ENCODE measurements around the gene NR2E3.

Gene NR2E3

DNA sequence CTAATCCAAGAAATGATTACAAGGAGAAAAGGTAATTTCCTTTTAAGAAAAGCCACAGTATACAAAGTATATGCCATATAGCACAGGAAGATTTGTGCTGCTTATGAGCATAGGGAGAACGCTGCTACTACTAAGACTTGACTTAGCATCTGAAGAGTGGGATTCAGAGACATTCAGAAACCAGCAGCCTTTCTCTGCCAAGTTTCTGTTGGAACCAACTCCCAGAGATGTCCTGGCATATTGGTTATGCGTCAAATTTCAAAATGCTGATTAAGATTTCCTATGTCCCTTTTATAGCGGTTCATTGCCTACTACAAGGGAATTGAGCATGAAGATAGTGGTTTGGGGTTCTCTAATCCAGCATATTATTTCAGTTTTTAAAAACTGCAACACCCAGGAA, 4.9 kb downstream of the NR2E3 start:
- ChIA-PET CTCF (interaction anchor here (1.6 kb wide), 1 partner anchor 62 kb away, joined by 3 read pairs; no protein-coding TSS in a partner anchor), POLR2A (no interaction called here)
- TF ChIP-seq, protein P1, sequence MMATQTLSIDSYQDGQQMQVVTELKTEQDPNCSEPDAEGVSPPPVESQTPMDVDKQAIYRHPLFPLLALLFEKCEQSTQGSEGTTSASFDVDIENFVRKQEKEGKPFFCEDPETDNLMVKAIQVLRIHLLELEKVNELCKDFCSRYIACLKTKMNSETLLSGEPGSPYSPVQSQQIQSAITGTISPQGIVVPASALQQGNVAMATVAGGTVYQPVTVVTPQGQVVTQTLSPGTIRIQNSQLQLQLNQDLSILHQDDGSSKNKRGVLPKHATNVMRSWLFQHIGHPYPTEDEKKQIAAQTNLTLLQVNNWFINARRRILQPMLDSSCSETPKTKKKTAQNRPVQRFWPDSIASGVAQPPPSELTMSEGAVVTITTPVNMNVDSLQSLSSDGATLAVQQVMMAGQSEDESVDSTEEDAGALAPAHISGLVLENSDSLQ (IDR thresholded peaks at IDR 0.05): no peak
- TF ChIP-seq ZNF384 (IDR thresholded peaks at IDR 0.05): no peak
- no peak for TF ChIP-seq ELF4 (IDR thresholded peaks at IDR 0.05)
- TF ChIP-seq L3MBTL2 (conservative IDR thresholded peaks at IDR 0.05): no peak
- no peak for TF ChIP-seq ARNT (IDR thresholded peaks at IDR 0.05)
- no peak for TF ChIP-seq LEF1 (IDR thresholded peaks at IDR 0.05; ENCODE audit: borderline replicate concordance)
- no peak for TF ChIP-seq TARDBP (IDR thresholded peaks at IDR 0.05)
- no peak for TF ChIP-seq NFRKB (IDR thresholded peaks at IDR 0.05)
- no peak for TF ChIP-seq BHLHE40 (IDR thresholded peaks at IDR 0.05; ENCODE audit: borderline replicate concordance)
- no peak for TF ChIP-seq SUZ12 (IDR thresholded peaks at IDR 0.05)
- TF ChIP-seq FOXK2 (IDR thresholded peaks at IDR 0.05): no peak
- TF ChIP-seq FOXA1 (IDR thresholded peaks at IDR 0.05): no peak
- TF ChIP-seq FOXM1 (IDR thresholded peaks at IDR 0.05; ENCODE audit: borderline replicate concordance): no peak
- DNase-seq (ENCODE audit: extremely low spot score): no peak

DNA sequence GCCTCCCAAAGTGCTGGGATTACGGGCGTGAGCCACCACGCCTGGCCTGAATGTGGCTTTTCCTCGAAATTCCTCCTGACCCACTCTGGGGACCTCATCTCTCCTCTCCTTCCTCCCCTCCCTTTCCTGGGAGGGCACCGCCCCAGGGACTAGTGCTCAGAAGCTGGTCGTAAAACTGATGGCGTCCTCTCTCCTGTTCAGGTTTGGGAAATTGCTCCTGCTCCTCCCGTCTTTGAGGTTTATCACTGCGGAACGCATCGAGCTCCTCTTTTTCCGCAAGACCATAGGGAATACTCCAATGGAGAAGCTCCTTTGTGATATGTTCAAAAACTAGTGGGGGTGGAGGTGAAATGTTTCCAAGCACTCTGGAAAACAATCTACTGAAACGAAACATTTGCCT, 7.0 kb downstream of the NR2E3 start:
- CTCF ChIA-PET: no interaction called here
- POLR2A ChIA-PET: no interaction called here
- no peak for TF ChIP-seq FOXA1 (IDR thresholded peaks at IDR 0.05)
- no peak for TF ChIP-seq ARNT (IDR thresholded peaks at IDR 0.05)
- TF ChIP-seq ZNF384 (IDR thresholded peaks at IDR 0.05): no peak
- no peak for TF ChIP-seq ELF4 (IDR thresholded peaks at IDR 0.05)
- no peak for DNase-seq (ENCODE audit: extremely low spot score)

DNA sequence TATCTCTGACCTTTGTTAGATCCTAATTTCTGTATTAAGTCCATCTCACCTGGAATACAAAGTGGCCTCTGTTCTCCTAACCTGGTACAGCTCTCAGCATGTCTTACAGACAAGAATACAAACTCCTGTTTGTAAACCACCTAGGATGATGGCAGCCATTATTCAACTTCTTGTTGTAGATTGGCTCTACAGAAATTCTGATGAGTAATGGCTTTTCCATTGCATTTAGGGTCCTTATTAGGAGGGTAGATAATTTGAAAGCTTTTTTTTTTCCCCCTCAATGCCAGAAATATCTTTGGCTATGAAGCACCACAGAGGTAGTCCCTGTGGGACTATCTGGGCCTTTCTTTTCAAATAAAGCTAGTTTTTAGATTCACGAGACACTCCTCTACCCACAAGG, 9.8 kb downstream of the NR2E3 start:
- POLR2A ChIA-PET: no interaction called here
- TF ChIP-seq, protein P1 (IDR thresholded peaks at IDR 0.05): no peak
- no peak for TF ChIP-seq CTBP1 (IDR thresholded peaks at IDR 0.05; ENCODE audit: borderline replicate concordance)
- no peak for TF ChIP-seq FOXA1 (IDR thresholded peaks at IDR 0.05)
- TF ChIP-seq BHLHE40 (IDR thresholded peaks at IDR 0.05; ENCODE audit: borderline replicate concordance): no peak
- TF ChIP-seq NFRKB (IDR thresholded peaks at IDR 0.05): no peak
- no peak for TF ChIP-seq FOXM1 (IDR thresholded peaks at IDR 0.05; ENCODE audit: borderline replicate concordance)
- no peak for TF ChIP-seq TARDBP (IDR thresholded peaks at IDR 0.05)
- no peak for TF ChIP-seq SUZ12 (IDR thresholded peaks at IDR 0.05)
- TF ChIP-seq FOXK2 (IDR thresholded peaks at IDR 0.05): no peak
- no peak for TF ChIP-seq LEF1 (IDR thresholded peaks at IDR 0.05; ENCODE audit: borderline replicate concordance)
- no peak for TF ChIP-seq SP1 (IDR thresholded peaks at IDR 0.05)
- no peak for DNase-seq (ENCODE audit: extremely low spot score)
- CTCF ChIA-PET: no interaction called here

DNA sequence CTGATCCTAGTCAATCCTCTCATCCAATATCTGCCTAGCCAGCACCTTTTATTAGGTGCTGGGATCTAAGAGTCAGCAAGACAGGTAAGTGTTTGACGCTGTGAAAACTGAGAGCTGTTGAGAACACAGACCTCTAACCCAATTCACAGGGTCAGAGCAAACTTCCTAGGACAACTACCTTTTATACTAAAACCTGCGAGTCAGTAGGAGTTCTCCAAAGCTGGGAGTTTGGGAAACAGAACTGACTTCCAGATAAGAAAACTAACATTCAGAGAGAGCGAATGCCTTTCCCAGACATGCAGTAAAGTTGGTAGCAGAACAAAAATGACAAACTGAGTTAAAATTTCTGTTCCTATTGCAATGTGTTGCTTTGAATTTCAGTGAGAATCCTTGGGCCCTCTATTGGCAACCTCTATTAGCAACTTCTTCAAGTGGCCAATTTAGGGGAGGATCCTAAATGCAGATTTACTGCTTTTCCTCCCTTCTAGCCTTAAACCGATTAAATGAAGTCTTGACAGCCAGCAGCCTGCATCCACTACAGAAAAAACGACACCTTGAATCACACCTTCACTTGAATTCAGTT, 11.3 kb downstream of the NR2E3 start:
- ChIA-PET POLR2A (no interaction called here), CTCF (no interaction called here)
- TF ChIP-seq TARDBP (IDR thresholded peaks at IDR 0.05): no peak
- TF ChIP-seq LEF1 (IDR thresholded peaks at IDR 0.05; ENCODE audit: borderline replicate concordance): no peak
- TF ChIP-seq ZNF384 (IDR thresholded peaks at IDR 0.05): no peak
- TF ChIP-seq SUZ12 (IDR thresholded peaks at IDR 0.05): no peak
- no peak for TF ChIP-seq FOXM1 (IDR thresholded peaks at IDR 0.05; ENCODE audit: borderline replicate concordance)
- TF ChIP-seq, protein P1 (IDR thresholded peaks at IDR 0.05): no peak
- TF ChIP-seq L3MBTL2 (conservative IDR thresholded peaks at IDR 0.05): no peak
- no peak for TF ChIP-seq NFRKB (IDR thresholded peaks at IDR 0.05)
- TF ChIP-seq FOXK2 (IDR thresholded peaks at IDR 0.05): no peak
- no peak for TF ChIP-seq BHLHE40 (IDR thresholded peaks at IDR 0.05; ENCODE audit: borderline replicate concordance)
- no peak for TF ChIP-seq CTBP1 (IDR thresholded peaks at IDR 0.05; ENCODE audit: borderline replicate concordance)
- DNase-seq (ENCODE audit: extremely low spot score): no peak

DNA sequence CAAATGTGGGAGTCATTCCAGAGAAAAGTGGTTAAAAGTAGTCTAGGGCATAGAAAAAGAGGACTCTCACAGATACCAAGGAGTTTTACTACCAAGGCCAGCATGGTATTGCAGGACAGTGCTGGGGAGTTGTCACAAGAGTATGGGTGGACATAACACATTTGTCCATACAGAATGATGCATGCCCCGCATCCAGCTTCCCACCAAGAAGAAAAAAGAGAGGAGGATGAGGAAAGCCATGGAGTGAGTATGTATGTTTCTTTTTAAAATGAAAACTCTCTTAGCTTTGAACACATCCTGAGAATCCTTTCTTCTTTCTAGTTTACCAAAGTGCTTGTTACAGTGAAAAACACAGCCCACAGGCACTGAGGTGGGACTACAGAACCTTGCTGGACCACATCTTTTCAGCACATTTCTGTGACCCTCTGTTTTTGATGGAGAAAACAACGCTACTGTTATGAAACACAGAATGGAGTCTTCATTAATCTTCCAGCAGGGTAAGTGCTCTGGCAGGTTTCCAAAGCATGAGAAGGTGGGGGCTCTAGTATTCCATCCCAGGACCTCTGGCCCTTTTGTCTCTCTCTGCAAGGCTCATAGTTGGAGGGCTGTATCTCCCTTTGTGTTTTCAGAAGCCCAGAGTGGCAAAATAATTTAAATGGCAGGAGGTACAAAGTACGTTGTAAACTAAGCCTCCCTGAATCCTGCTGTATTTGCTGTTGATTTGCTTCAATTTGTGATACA, 12.7 kb downstream of the NR2E3 start:
- DNase-seq (ENCODE audit: extremely low spot score): no peak
- POLR2A ChIA-PET: no interaction called here
- TF ChIP-seq SP1 (IDR thresholded peaks at IDR 0.05): no peak
- CTCF ChIA-PET: interaction anchor here (0.6 kb wide), 1 partner anchor 182 kb away, joined by 3 read pairs; no protein-coding TSS in a partner anchor

DNA sequence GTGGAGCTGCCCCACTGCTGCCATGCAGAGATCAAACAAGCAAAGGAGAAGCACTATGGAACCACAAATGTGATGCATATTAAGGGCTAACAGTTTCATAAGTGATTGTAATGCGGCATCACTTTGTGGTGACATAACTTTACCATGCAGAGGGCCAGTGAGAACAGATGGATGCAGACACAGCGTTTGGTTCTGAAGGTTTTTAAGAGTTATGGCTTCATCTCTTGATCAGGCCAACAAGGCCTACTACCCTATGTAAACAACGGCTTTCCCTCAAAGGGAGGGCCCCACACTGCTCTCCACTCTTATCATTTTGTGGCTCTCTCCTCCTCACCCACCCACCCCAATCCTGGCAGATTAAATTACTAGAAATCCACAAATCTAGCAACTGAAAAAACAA, 13.4 kb downstream of the NR2E3 start:
- ChIA-PET POLR2A (no interaction called here), CTCF (no interaction called here)
- no peak for TF ChIP-seq FOXM1 (IDR thresholded peaks at IDR 0.05; ENCODE audit: borderline replicate concordance)
- TF ChIP-seq NFRKB (IDR thresholded peaks at IDR 0.05): no peak
- no peak for TF ChIP-seq HDGF (IDR thresholded peaks at IDR 0.05; ENCODE audit: borderline replicate concordance)
- TF ChIP-seq SUZ12 (IDR thresholded peaks at IDR 0.05): no peak
- no peak for TF ChIP-seq ZNF384 (IDR thresholded peaks at IDR 0.05)
- no peak for TF ChIP-seq LEF1 (IDR thresholded peaks at IDR 0.05; ENCODE audit: borderline replicate concordance)
- TF ChIP-seq SP1 (IDR thresholded peaks at IDR 0.05): no peak
- no peak for TF ChIP-seq FOXK2 (IDR thresholded peaks at IDR 0.05)
- TF ChIP-seq ELF4 (IDR thresholded peaks at IDR 0.05): no peak
- DNase-seq (ENCODE audit: extremely low spot score): no peak
